Body of pancreas (tissue), 4 donors: ENCODE measurements around the gene FLYWCH1. TPM values are rescaled to one million over a fixed set of nuclear protein-coding genes. Genes with fewer than 3 reads are reported as not detected.

ENCODE experiments used
- ATAC-seq: fragments of 150-250 bp; one replicate; pipeline ENCODE4 v1.9.1; 2016
- DNase-seq, 4 donors: peaks; one replicate each; pipeline ENCODE4 v3.0.0-alpha.2; 2019
- H3K27ac ChIP-seq, 4 donors: fragments of 200-600 bp; sonication (generic); 1 replicate in 3 of 4; 2 replicates in 1 of 4; pipeline versions ENCODE4 v1.5.1 to v1.6.1; 2016 to 2019; ENCODE audit warnings: mild to moderate bottlenecking in 1 of 4, mixed read lengths in 1 of 4, moderate library complexity in 1 of 4
- H3K27me3 ChIP-seq, 2 donors: fragments of 200-600 bp; sonication (generic); one replicate each; pipeline ENCODE4 v1.6.0; 2016; ENCODE audit warnings: mild to moderate bottlenecking in 1 of 2
- H3K36me3 ChIP-seq, 2 donors: fragments of 200-600 bp; sonication (generic); replicated peaks in 1 of 2; 2 replicates each; pipeline ENCODE4 v1.5.1; 2016; ENCODE audit warnings: low read depth in 2 of 2; ENCODE audit not compliant: insufficient read depth in 1 of 2
- H3K4me1 ChIP-seq: fragments of 200-600 bp; sonication (generic); one replicate; pipeline ENCODE4 v1.6.0; 2016
- H3K4me3 ChIP-seq, 2 donors: fragments of 200-600 bp; sonication (generic); 1 replicate in 1 of 2; 2 replicates in 1 of 2; pipeline ENCODE4 v1.5.1; 2016 to 2019
- H3K9me3 ChIP-seq, 3 donors: fragments of 200-600 bp; sonication (generic); 1 replicate in 2 of 3; 2 replicates in 1 of 3; pipeline ENCODE4 v1.5.1; 2016
- CTCF ChIP-seq, 7 experiments: fragments of 450-650 bp in 4 of 7; fragments of 200-600 bp in 3 of 7; sonication (generic) in 3 of 7; IDR thresholded peaks; one replicate each; pipeline ENCODE4 v1.5.1; 2016 to 2019; ENCODE audit warnings: antibody characterized with exemption in 7 of 7
- POLR2A ChIP-seq, 3 donors: fragments of 450-650 bp; IDR thresholded peaks; one replicate each; pipeline ENCODE4 v1.6.1; 2016; ENCODE audit warnings: antibody characterized with exemption in 3 of 3, mild to moderate bottlenecking in 2 of 3
- WGBS, 2 donors: methylation state at CpG; one replicate each; pipeline ENCODE4 v1.1.5; 2017; 5-methylcytosine and 5-hydroxymethylcytosine counted together
- intact Hi-C: fragments of 100-400 bp; cut with DNase I; formaldehyde crosslinking; loops from one replicate; pipeline ENCODE4 v1.15.1; 2023
- total RNA-seq, 2 donors: library from RNA; depleted of rRNA; stranded (reverse); fragments of >200 nt; gene quantifications; one replicate each; pipeline ENCODE4 v1.1.0, GENCODE V29; 2016

Gene FLYWCH1
- total RNA-seq, 2 donors from 2014 or later = 24.6 to 53.7 TPM

GRCh38 chr16:2879854-2880508 is 31.8 kb upstream of the FLYWCH1 start:
- DNase-seq (no peak), ATAC-seq (no peak)
- 67 to 72% methylated on average over 5 to 6 of the region's 6 CpGs for WGBS, 2 donors
- Histone ChIP-seq H3K27me3 (no peaks in the 10 kb centered on the region), H3K27ac (no peak overlapping the region), H3K36me3 (no peaks in the 10 kb centered on the region), H3K4me3 (no peak overlapping the region), H3K4me1 (peaks cover 19% of the 10 kb centered on the region), H3K9me3 (no peaks in the 10 kb centered on the region)
- TF ChIP-seq CTCF (IDR thresholded peaks at IDR 0.05) (no peak), POLR2A (IDR thresholded peaks at IDR 0.05) (no peak)
- intact Hi-C loops = loop anchor here (5.0 kb wide), 1 partner anchor 32 kb away; the partner anchor contains the start of gene FLYWCH1

GRCh38 chr16:2881783-2882649 is 29.7 kb upstream of the FLYWCH1 start:
- no peaks in the 10 kb centered on the region for H3K9me3 ChIP-seq
- WGBS, 2 donors = 3 to 8% methylated on average over 31 to 52 of the region's 52 CpGs

GRCh38 chr16:2882650-2883457 is 28.9 kb upstream of the FLYWCH1 start, which contains the start of gene FLYWCH2:
TSS of gene FLYWCH2 (plus strand) at chr16:2883215. CDS start at chr16:2896450, 13,235 bp downstream.
- Histone ChIP-seq H3K27ac (peak within 1 kb of the TSS; percentile 88 to 95 (median 91)), H3K9me3 (no peaks in the 10 kb centered on the region), H3K4me1 (peaks cover 19% of the 10 kb centered on the region), H3K27me3 (no peaks in the 10 kb centered on the region), H3K36me3 (no peaks in the 10 kb centered on the region), H3K4me3 (peak within 1 kb of the TSS; percentile 55 to 58)
- peak; percentile 94 for ATAC-seq
- TF ChIP-seq POLR2A (IDR thresholded peaks at IDR 0.05) (peak; percentile 28 to 77 (median 77)), CTCF (IDR thresholded peaks at IDR 0.05) (peak in 4 of 7 experiments; percentile 15 to 36 (median 32))
- intact Hi-C loops = no loop called here
- WGBS, 2 donors = 0% methylated on average over 11 to 65 of the region's 73 CpGs
- peak; percentile 98 to 99 (median 99) for DNase-seq

More at GRCh38 chr16:2881783-2882649, 29.7 kb upstream of the FLYWCH1 start:
- no peaks in the 10 kb centered on the region for H3K36me3 ChIP-seq
- H3K27me3 ChIP-seq = no peaks in the 10 kb centered on the region
- H3K27ac ChIP-seq = peak overlapping the region; percentile 88 to 95 (median 91)
- peaks cover 19% of the 10 kb centered on the region for H3K4me1 ChIP-seq
- intact Hi-C loops = no loop called here
- peak in 1 of 3 donors; percentile 20 for TF ChIP-seq POLR2A (IDR thresholded peaks at IDR 0.05)
- TF ChIP-seq CTCF (IDR thresholded peaks at IDR 0.05) = no peak
- H3K4me3 ChIP-seq = peak overlapping the region; percentile 30 to 58
- DNase-seq = peak; percentile 52 to 57 (median 56)
- ATAC-seq = peak; percentile 11

- Histone ChIP-seq H3K27me3 (no peaks in the 10 kb centered on the region), H3K36me3 (no peaks in the 10 kb centered on the region), H3K27ac (peak overlapping the region; percentile 88 to 95 (median 91)), H3K9me3 (no peaks in the 10 kb centered on the region), H3K4me1 (peaks cover 19% of the 10 kb centered on the region), H3K4me3 (peak overlapping the region; percentile 43 to 55)
- intact Hi-C loops = no loop called here
- TF ChIP-seq POLR2A (IDR thresholded peaks at IDR 0.05) = no peak
- peak in 2 of 4 donors; percentile 16 to 40 for DNase-seq
- ATAC-seq = peak; percentile 1
- 0 to 2% methylated on average over 9 to 26 of the region's 31 CpGs for WGBS, 2 donors
Measured at GRCh38 chr16:2883458-2883908, 28.2 kb upstream of the FLYWCH1 start.
